Mesenteric fat pad (tissue), 1 donor: ENCODE measurements around the gene BGLAP. TPM values are rescaled to one million over a fixed set of nuclear protein-coding genes. Genes with fewer than 3 reads are reported as not detected.

Experiments
- DNase-seq: peaks from one replicate; pipeline ENCODE4 v3.0.0-alpha.2; 2020; ENCODE audit warnings: low spot score
- total RNA-seq: library from RNA; stranded (reverse); fragmentation: NEBNext Ultra II Directional; extraction: Animal tissue kit (Norgen Biotek cat#: 25700); gene quantifications from one replicate; pipeline ENCODE4 v1.2.1, GENCODE V29; 2021
- donor health status: DM: yes; HTN: yes; CAD: no.

Gene BGLAP
- total RNA-seq, 1 donor from 2014 or later = not detected

- DNase-seq = no peak
Measured at GRCh38 chr1:156253634-156254033, 11.7 kb downstream of the BGLAP start.

DNA sequence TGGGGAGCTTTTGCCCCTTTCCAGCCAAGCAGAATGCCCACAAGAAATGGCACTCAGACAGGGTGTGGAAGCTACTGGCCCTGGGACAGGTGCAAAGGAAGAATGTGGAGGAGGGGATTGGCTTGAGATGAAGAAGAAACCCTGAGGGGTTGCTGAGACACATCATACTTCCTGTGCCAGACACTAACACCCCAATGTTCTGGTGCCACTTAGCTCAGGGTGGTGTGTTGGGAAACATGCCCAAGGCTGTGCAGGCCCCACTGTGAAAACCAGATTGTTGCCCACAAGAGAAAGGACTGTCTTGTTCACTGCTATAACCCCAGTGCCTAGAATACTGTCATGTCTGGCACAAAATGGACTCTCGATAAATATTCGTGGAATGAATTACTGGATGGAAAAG is 15.7 kb downstream of the BGLAP start:
- DNase-seq = no peak

DNA sequence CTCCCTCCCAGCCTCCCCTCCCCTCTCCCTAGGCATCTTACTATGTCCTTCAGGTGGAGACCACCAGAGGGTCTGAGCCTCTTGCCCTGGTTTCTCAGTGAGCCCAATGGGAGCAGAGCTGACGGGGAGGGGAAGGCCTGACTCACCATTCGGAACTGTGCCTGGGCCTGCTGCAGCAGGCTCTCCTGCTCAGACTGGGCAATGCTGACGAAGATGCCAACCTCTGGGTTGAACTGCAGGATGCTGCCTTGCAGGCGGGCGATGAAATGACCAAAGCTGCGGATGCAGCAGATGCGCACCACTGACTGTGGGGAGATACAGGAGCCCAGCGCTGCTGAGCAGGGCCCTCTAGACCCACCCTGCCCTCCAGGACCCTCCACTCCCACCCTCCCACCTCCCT is 16.9 kb downstream of the BGLAP start:
- no peak for DNase-seq

GRCh38 chr1:156259805-156260204 is 17.8 kb downstream of the BGLAP start:
- no peak for DNase-seq

DNA sequence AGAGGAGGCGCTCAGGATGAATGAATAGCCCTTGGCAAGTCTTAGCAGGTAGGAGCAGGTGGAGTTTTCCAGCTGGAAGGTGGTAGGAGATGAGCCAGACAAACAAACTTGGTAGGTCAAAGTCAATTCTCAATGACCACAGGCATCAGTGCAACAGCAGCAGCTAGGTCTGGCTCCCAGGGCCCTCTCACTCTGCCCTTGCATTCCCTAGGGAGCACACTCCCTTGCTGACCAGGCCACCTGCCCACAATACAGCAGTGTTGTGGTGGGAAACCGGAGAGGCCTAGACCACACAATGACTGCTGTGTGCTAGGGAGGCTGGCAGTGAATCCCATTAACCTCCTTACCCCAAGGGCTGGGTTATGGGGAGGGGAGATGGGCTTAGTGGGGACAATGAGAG is 18.9 kb downstream of the BGLAP start:
- no peak for DNase-seq

DNA sequence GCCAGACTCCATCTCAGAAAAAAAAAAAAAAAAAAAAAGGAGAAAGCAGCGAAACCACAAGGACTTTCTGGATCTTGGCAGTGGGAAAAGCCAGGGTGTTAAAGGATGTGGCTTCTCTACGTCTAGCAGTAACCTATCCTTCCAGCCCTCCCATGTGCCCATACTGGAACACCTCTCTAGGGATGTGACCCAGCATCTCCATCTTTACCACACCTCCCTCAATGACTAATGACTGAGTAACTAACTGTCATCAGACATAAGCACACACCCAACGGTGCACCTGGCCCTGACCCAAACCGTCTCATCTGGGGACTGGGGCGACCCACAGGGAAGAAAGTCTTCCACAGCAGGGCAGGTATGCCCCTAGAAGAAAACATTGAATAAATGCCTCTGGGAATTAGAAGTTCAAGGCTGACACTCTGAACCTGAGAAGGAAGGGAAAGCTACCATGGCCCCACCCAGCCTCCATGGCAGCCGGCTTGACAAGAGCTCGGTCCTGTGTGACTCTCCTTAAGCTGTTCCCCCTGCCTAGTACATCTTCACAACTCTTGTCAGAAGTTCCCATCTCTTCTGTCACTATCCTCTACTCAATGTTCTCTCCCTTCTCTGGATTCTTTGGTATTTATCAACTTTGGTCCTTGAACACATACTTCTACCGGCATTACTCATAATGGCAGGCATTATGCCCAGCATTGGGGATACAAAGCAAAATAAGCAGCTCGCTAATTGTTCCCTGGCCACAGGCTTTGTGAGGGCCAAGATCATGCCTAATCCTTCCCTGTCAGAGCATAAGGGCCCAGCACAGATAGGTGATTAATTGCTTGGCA is 20.7 kb downstream of the BGLAP start:
- DNase-seq = no peak

DNA sequence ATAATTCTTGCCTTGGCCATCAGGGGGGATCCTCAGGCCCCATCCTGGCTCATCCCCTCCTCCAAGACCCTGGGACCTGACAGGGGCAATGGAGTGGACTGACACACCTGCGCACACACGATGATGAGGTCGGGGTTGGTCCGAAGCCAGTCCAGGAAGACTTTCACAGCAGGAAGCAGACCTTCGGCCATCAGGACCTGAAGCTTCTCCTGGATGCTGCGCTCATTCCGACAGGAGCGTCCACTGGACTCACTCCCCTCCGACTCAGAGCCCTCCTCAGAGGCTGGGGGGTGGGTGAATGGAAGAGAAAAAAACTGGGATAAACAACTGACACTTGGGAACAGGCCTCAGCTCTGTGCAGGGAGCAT is 21.3 kb downstream of the BGLAP start:
- no peak for DNase-seq

- no peak for DNase-seq
Measured at GRCh38 chr1:156266051-156266450, 24.1 kb downstream of the BGLAP start.

DNA sequence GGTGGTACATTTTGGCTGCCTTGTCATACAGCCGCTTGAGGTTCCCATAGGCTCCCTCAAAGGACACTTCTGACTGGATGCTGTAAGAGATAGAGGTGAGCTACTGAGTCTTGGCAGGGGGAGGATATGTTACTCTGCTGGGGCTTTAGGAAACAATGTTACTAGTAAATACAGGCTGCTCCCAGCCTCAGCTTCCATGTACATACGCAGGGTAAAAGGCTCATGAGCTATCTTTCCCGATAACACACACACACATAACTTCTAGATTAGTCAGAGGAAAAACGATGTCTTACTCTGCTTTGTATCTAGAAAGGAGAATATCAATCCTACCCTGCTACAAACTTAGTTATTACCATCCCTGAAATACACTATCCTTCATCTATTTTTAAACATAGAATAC is 26.4 kb downstream of the BGLAP start:
- no peak for DNase-seq

GRCh38 chr1:156270314-156270713 is 28.3 kb downstream of the BGLAP start:
- no peak for DNase-seq

GRCh38 chr1:156276532-156276931 is 34.5 kb downstream of the BGLAP start:
- DNase-seq = no peak

DNA sequence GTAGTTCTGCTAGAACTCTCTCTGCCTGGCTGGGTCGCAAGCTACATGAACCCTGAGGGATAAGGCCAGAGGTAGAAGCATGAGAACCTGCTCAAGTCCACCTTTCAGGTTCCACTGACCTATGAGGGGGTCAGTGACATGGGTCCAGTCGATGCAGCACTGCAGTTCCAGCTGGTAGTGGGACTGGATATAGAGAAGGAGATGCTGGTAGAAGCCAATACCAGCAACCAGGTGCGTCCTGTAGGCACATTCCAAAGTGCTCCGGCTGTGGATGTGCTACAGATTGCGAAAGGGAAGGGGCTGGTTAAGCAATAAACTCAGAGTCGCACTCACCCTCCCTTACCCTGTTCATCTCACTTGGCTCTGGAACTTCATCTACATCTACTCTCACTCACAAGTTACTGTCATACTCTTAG is 35.0 kb downstream of the BGLAP start:
- DNase-seq = no peak

DNA sequence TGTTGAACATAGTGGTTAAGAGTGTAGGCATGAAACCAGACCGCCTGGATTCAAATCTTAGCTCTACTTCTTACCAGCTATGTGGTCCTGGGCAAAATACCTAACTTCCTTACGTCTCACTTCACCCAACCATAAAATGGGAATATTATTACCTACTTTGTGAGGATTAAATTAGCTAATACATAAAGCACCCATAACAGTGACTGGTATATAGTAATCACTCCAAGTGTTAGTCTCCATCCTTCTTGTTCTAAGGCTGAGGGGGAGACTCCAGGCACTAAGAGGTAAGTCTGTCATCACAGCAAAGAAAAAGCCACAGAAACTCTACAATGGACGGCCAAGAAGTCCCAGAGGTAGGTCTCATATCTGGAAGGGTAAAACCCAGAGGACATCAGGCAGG is 37.9 kb downstream of the BGLAP start:
- no peak for DNase-seq

- no peak for DNase-seq
Measured at GRCh38 chr1:156281281-156281680, 39.3 kb downstream of the BGLAP start.

DNA sequence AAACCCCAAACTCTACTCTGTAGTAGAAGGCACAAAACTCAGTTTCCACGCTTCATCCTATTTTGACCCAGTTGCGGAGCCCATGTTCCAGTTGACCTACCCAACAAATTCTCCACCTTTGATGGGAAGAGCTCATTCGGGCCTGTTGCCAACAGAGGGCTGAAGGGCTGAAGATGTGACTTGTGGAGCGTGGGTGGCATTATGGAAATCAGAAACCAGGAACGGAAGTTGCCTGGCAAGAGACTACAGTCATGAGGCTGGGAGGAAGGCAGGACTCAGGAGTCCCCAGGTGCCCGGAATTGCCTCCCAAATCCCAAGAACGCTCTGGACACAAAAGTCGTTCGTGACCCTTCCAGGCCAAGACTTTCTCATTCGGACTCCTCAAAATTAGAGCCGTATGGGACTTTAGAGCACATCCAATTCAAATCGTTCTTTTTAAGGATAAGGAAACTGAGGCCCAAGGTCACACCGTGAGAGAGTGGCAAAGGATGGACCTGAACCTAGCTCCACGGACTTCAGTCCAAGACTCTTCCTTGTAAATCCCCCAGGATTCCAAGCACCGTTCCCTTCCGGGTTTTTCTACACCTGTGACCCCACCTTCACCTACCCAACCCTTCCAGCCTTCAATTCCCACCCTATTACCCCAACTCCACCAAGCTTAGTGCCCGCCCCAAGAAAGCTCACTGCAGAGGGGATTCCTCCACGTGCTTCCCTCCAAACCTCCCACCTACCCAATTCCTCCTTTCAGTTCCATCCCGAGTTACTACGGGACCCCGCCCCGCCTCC is 39.9 kb downstream of the BGLAP start:
- DNase-seq = no peak

DNA sequence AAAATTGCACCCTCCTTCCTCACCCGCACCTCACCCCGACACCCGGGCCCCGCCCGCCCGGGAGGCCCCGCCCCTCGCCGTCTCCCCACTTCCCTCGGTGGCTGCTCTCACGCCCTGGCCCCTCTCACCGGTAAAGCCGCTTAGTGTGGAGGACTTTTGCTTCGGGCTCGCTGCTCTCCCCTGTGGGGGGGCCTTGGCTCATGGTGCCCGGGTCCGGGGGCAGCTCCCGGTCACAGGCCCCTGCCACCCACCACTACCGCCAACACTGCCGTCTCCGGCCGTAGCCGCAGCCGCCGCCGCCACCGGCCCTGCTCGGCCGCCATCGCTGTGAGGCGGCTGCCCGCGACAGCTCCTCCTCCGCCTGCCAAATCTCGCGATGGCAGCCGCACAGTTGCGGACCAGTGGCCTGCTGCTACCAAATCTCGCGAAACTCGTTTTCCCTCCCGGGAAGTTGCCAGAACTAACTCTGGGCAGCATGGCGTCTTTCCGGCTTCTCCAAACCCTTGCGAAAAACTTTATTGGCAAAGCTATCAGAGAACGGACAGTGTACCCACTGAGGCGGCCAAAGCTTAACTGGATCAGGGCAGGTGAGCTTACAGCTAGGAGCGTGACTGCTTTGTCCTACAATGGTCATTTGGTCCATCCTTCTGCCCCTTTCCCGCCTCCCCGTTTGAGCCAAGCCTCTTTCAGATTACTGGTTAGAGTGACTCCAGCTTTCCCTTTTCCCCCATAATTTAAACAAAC is 40.7 kb downstream of the BGLAP start, which contains the start of gene SMG5:
Gene SMG5, minus strand, starts transcription at position 347 of the 744 bp plus-strand sequence. Its CDS starts 145 bp downstream, at position 202.
- peak; percentile 97 for DNase-seq

- no peak for DNase-seq
Measured at GRCh38 chr1:156283521-156283920, 41.5 kb downstream of the BGLAP start.

GRCh38 chr1:156284112-156284511 is 42.1 kb downstream of the BGLAP start, which contains the start of gene TMEM79:
Gene TMEM79 (plus strand): TSS chr1:156284325. CDS start chr1:156285227, 902 bp downstream.
- DNase-seq = no peak

GRCh38 chr1:156284757-156285156 is 42.8 kb downstream of the BGLAP start:
- DNase-seq = no peak

GRCh38 chr1:156285437-156285836 is 43.5 kb downstream of the BGLAP start:
- no peak for DNase-seq

DNA sequence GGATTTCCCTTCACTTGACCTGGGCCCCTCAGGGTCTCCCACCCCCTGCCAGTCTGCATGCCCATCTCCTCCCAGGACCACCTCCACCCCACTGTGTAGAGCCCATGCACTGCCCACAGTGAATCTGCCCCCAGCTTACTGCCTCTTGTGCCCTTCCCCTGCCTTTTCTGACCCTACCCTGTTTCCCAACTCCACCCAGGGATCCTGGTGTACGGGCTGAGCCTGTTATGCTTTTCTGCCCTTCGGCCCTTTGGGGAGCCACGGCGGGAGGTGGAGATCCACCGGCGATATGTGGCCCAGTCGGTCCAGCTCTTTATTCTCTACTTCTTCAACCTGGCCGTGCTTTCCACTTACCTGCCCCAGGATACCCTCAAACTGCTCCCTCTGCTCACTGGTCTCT is 44.1 kb downstream of the BGLAP start:
- DNase-seq = no peak

DNA sequence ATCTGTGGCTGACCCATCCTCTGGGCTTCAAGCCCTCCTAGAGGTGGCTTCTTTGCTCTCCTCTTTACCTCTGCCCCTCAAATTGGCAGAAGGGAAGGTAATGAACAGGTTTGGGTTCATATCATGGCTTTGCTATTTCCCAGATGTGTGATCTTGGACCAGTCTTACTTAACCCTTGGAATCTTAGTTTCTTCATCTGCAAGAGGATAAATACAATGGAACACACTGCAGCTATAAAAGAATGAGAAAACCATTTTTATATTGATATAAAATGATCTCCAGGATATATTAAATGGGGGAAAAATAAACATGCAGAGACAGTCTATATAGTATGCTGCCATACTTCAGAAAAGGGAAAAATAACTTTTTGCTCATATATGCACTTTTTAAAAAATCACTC is 47.9 kb downstream of the BGLAP start:
- DNase-seq = no peak
